CD4-positive, CD25-positive, alpha-beta regulatory T cell (primary cell): ENCODE data around the gene ANGEL1. TPM values are rescaled to one million over a fixed set of nuclear protein-coding genes. Genes with fewer than 3 reads are reported as not detected.

ENCODE experiments used
- ATAC-seq, 2 donors: fragments of 150-1000 bp; cut with Tn5 transposase; one replicate each; pipeline ENCODE4 v1.10.0; 2021; ENCODE audit warnings: low read depth in 2 of 2, moderate number of reproducible peaks in 2 of 2, moderate library complexity in 1 of 2
- DNase-seq, 3 donors: peaks; one replicate each; pipeline versions ENCODE4 v3.0.0 to v3.0.0-alpha.2; 2012 to 2022; ENCODE audit warnings: mixed read lengths in 1 of 3
- H3K27ac ChIP-seq: one replicate; pipeline ENCODE4 v1.7.0; 2013; ENCODE audit warnings: mild to moderate bottlenecking, low read length; ENCODE audit not compliant: insufficient read depth, poor library complexity, severe bottlenecking
- H3K27me3 ChIP-seq: one replicate; pipeline ENCODE4 v1.7.0; 2013; ENCODE audit warnings: low read length; ENCODE audit not compliant: control insufficient read depth, insufficient read depth
- H3K36me3 ChIP-seq: one replicate; pipeline ENCODE4 v1.7.0; 2013; ENCODE audit warnings: mild to moderate bottlenecking, low read length, moderate library complexity; ENCODE audit not compliant: control insufficient read depth, insufficient read depth
- H3K4me1 ChIP-seq: 2 replicates; pipeline ENCODE4 v1.7.0; 2013; ENCODE audit warnings: mild to moderate bottlenecking, low read length; ENCODE audit not compliant: insufficient read depth, control insufficient read depth, poor library complexity, severe bottlenecking
- H3K4me3 ChIP-seq: one replicate; pipeline ENCODE4 v1.7.0; 2013; ENCODE audit warnings: low read depth, mild to moderate bottlenecking, low read length, moderate library complexity
- H3K9me3 ChIP-seq, 2 experiments: 1 replicate in 1 of 2; 2 replicates in 1 of 2; pipeline ENCODE4 v1.7.0; 2013; ENCODE audit warnings: low read length in 2 of 2, mild to moderate bottlenecking in 1 of 2, moderate library complexity in 1 of 2; ENCODE audit not compliant: control insufficient read depth in 2 of 2
- H3K27ac Mint-ChIP-seq, 3 donors: one replicate each; pipeline ENCODE4 v1.8.0; 2020 to 2022; ENCODE audit warnings: mild to moderate bottlenecking in 3 of 3, mixed read lengths in 3 of 3, moderate library complexity in 2 of 3
- H3K27me3 Mint-ChIP-seq: one replicate; pipeline ENCODE4 v1.8.0; 2022; ENCODE audit warnings: mild to moderate bottlenecking, mixed read lengths
- H3K36me3 Mint-ChIP-seq: one replicate; pipeline ENCODE4 v1.8.0; 2020; ENCODE audit warnings: mixed read lengths
- H3K4me1 Mint-ChIP-seq, 4 donors: one replicate each; pipeline ENCODE4 v1.8.0; 2020 to 2022; ENCODE audit warnings: mixed read lengths in 4 of 4, mild to moderate bottlenecking in 1 of 4
- H3K4me3 Mint-ChIP-seq, 4 donors: one replicate each; pipeline ENCODE4 v1.8.0; 2020 to 2022; ENCODE audit warnings: mild to moderate bottlenecking in 4 of 4, mixed read lengths in 4 of 4, moderate library complexity in 3 of 4
- H3K9me3 Mint-ChIP-seq, 7 donors: one replicate each; pipeline ENCODE4 v1.8.0; 2020 to 2022; ENCODE audit warnings: mixed read lengths in 7 of 7, mild to moderate bottlenecking in 3 of 7, moderate library complexity in 2 of 7
- polyA plus RNA-seq, 4 donors: library from polyadenylated mRNA; unstranded; fragments of 300-500 nt; fragmentation: Illumina TruSeq; gene quantifications; one replicate each; pipeline ENCODE4 v1.2.3, GENCODE V29; 2021
- total RNA-seq: library from RNA; stranded (reverse); gene quantifications from one replicate; pipeline ENCODE4 v1.2.3, GENCODE V29; 2022

The ANGEL1 gene
- total and polyA plus RNA-seq, 5 donors from 2014 or later, result 13.0 to 23.4 (median 18.9) TPM

GRCh38 chr14:76829650-76830421 lies 17.2 kb upstream of the ANGEL1 start:
- H3K36me3 Mint-ChIP-seq, result no peaks in the 10 kb centered on the region
- no peaks in the 10 kb centered on the region for H3K4me1 ChIP-seq
- H3K27me3 Mint-ChIP-seq, result peaks cover 12% of the 10 kb centered on the region
- peaks cover 1% of the 10 kb centered on the region for H3K27me3 ChIP-seq
- H3K4me3 ChIP-seq, result no peak overlapping the region
- no peak overlapping the region for H3K4me3 Mint-ChIP-seq
- H3K27ac ChIP-seq, result no peak overlapping the region
- H3K4me1 Mint-ChIP-seq, result no peaks in the 10 kb centered on the region
- H3K9me3 ChIP-seq, result no peaks in the 10 kb centered on the region
- ATAC-seq (no peak), DNase-seq (no peak)
- H3K36me3 ChIP-seq, result no peaks in the 10 kb centered on the region
- H3K27ac Mint-ChIP-seq, result no peak overlapping the region
- peaks cover 0 to 1% (median 0%) of the 10 kb centered on the region in 7 donors for H3K9me3 Mint-ChIP-seq

- no peak overlapping the region for H3K27ac Mint-ChIP-seq
- H3K36me3 Mint-ChIP-seq, result no peaks in the 10 kb centered on the region
- ATAC-seq (no peak), DNase-seq (no peak)
- H3K9me3 Mint-ChIP-seq, result peaks cover 0 to 1% (median 0%) of the 10 kb centered on the region in 7 donors
- Histone ChIP-seq H3K4me3 (no peak overlapping the region), H3K27ac (no peak overlapping the region), H3K9me3 (no peaks in the 10 kb centered on the region), H3K27me3 (no peaks in the 10 kb centered on the region), H3K4me1 (no peaks in the 10 kb centered on the region), H3K36me3 (no peaks in the 10 kb centered on the region)
- H3K27me3 Mint-ChIP-seq, result peaks cover 15% of the 10 kb centered on the region
- H3K4me1 Mint-ChIP-seq, result no peaks in the 10 kb centered on the region
- H3K4me3 Mint-ChIP-seq, result no peak overlapping the region
Measured at GRCh38 chr14:76829013-76829365, 16.3 kb upstream of the ANGEL1 start.

- Mint-ChIP-seq H3K4me1 (no peaks in the 10 kb centered on the region), H3K36me3 (no peaks in the 10 kb centered on the region), H3K27me3 (peaks cover 15% of the 10 kb centered on the region), H3K4me3 (no peak overlapping the region), H3K9me3 (peaks cover 0 to 1% (median 0%) of the 10 kb centered on the region in 7 donors), H3K27ac (no peak overlapping the region)
- no peaks in the 10 kb centered on the region for H3K9me3 ChIP-seq
- H3K27ac ChIP-seq, result no peak overlapping the region
- no peak for DNase-seq
- no peak overlapping the region for H3K4me3 ChIP-seq
- H3K36me3 ChIP-seq, result no peaks in the 10 kb centered on the region
- ATAC-seq, result no peak
- no peaks in the 10 kb centered on the region for H3K4me1 ChIP-seq
- H3K27me3 ChIP-seq, result no peaks in the 10 kb centered on the region
Measured at GRCh38 chr14:76828339-76829012, 15.8 kb upstream of the ANGEL1 start.

GRCh38 chr14:76827696-76828296 lies 15.1 kb upstream of the ANGEL1 start:
- Mint-ChIP-seq H3K4me3 (no peak overlapping the region), H3K27me3 (peaks cover 21% of the 10 kb centered on the region), H3K36me3 (no peaks in the 10 kb centered on the region), H3K4me1 (no peaks in the 10 kb centered on the region), H3K9me3 (no peaks in the 10 kb centered on the region), H3K27ac (peak overlapping the region in 1 of 3 donors; percentile 32)
- DNase-seq, result no peak
- Histone ChIP-seq H3K9me3 (no peaks in the 10 kb centered on the region), H3K4me3 (no peak overlapping the region), H3K4me1 (no peaks in the 10 kb centered on the region), H3K27ac (no peak overlapping the region), H3K27me3 (peaks cover 4% of the 10 kb centered on the region), H3K36me3 (no peaks in the 10 kb centered on the region)
- no peak for ATAC-seq

- H3K27ac ChIP-seq, result no peak within 1 kb of the TSS
- H3K27ac Mint-ChIP-seq, result no peak within 1 kb of the TSS
- ATAC-seq (no peak), DNase-seq (no peak)
- H3K9me3 Mint-ChIP-seq, result no peaks in the 10 kb centered on the region
- peak within 1 kb of the TSS in 1 of 4 donors; percentile 30 for H3K4me3 Mint-ChIP-seq
- no peaks in the 10 kb centered on the region for H3K36me3 Mint-ChIP-seq
- peaks cover 17% of the 10 kb centered on the region for H3K27me3 Mint-ChIP-seq
- no peaks in the 10 kb centered on the region for H3K4me1 ChIP-seq
- H3K9me3 ChIP-seq, result no peaks in the 10 kb centered on the region
- H3K27me3 ChIP-seq, result peaks cover 4% of the 10 kb centered on the region
- H3K4me1 Mint-ChIP-seq, result no peaks in the 10 kb centered on the region
- H3K36me3 ChIP-seq, result no peaks in the 10 kb centered on the region
- H3K4me3 ChIP-seq, result no peak within 1 kb of the TSS
Measured at GRCh38 chr14:76826122-76826521, 13.4 kb upstream of the ANGEL1 start, which contains the start of gene LRRC74A. LRRC74A (plus strand) TSS chr14:76826408; CDS start chr14:76826698, 290 bp downstream.

GRCh38 chr14:76820700-76821099 lies 8.0 kb upstream of the ANGEL1 start:
- Histone ChIP-seq H3K27me3 (peaks cover 14% of the 10 kb centered on the region), H3K4me3 (no peak overlapping the region), H3K4me1 (no peaks in the 10 kb centered on the region), H3K36me3 (no peaks in the 10 kb centered on the region), H3K9me3 (no peaks in the 10 kb centered on the region), H3K27ac (no peak overlapping the region)
- ATAC-seq, result no peak
- Mint-ChIP-seq H3K4me3 (no peak overlapping the region), H3K27me3 (peaks cover 27% of the 10 kb centered on the region), H3K9me3 (no peaks in the 10 kb centered on the region), H3K27ac (no peak overlapping the region), H3K4me1 (no peaks in the 10 kb centered on the region), H3K36me3 (no peaks in the 10 kb centered on the region)
- no peak for DNase-seq

- Histone ChIP-seq H3K36me3 (no peaks in the 10 kb centered on the region), H3K4me1 (peaks cover 23% of the 10 kb centered on the region), H3K27me3 (peaks cover 7% of the 10 kb centered on the region), H3K4me3 (no peak overlapping the region), H3K9me3 (no peaks in the 10 kb centered on the region), H3K27ac (no peak overlapping the region)
- peaks cover 11 to 28% (median 17%) of the 10 kb centered on the region in 4 donors for H3K4me1 Mint-ChIP-seq
- H3K27ac Mint-ChIP-seq, result no peak overlapping the region
- no peaks in the 10 kb centered on the region for H3K9me3 Mint-ChIP-seq
- no peak for DNase-seq
- H3K4me3 Mint-ChIP-seq, result no peak overlapping the region
- peaks cover 5% of the 10 kb centered on the region for H3K27me3 Mint-ChIP-seq
- no peaks in the 10 kb centered on the region for H3K36me3 Mint-ChIP-seq
- ATAC-seq, result no peak
Measured at GRCh38 chr14:76814726-76815645, 2.3 kb upstream of the ANGEL1 start.
